Testis (tissue), 3 donors: ENCODE results near the gene CELF2. TPM values are rescaled to one million over a fixed set of nuclear protein-coding genes. Genes with fewer than 3 reads are reported as not detected.

Experiments used
- DNase-seq: peaks from one replicate; pipeline ENCODE4 v3.0.0-alpha.2; 2019
- H3K27ac ChIP-seq, 2 donors: fragments of 200-600 bp; sonication (generic); one replicate each; pipeline ENCODE4 v1.5.1; 2019
- H3K27me3 ChIP-seq: fragments of 200-600 bp; sonication (generic); one replicate; pipeline ENCODE4 v1.5.1; 2019
- H3K36me3 ChIP-seq: fragments of 200-600 bp; sonication (generic); one replicate; pipeline ENCODE4 v1.5.1; 2017; ENCODE audit warnings: low read depth; ENCODE audit errors: missing control alignments
- H3K4me1 ChIP-seq: fragments of 200-600 bp; sonication (generic); one replicate; pipeline ENCODE4 v1.5.1; 2019
- H3K4me3 ChIP-seq, 2 donors: fragments of 200-600 bp; sonication (generic); one replicate each; pipeline ENCODE4 v1.5.1; 2017 to 2019
- H3K9me3 ChIP-seq: fragments of 200-600 bp; sonication (generic); one replicate; pipeline ENCODE4 v1.5.1; 2017
- CTCF ChIP-seq, 3 experiments: fragments of 450-650 bp in 2 of 3; fragments of 200-600 bp in 1 of 3; sonication (generic) in 1 of 3; IDR thresholded peaks; one replicate each; pipeline ENCODE4 v1.5.1; 2016 to 2019; ENCODE audit warnings: antibody characterized with exemption in 3 of 3, mild to moderate bottlenecking in 2 of 3, moderate library complexity in 1 of 3
- POLR2A ChIP-seq: fragments of 450-650 bp; IDR thresholded peaks from one replicate; pipeline ENCODE4 v1.6.1; 2017; ENCODE audit warnings: antibody characterized with exemption, mild to moderate bottlenecking, moderate library complexity
- WGBS, 2 donors: methylation state at CpG; one replicate each; pipeline ENCODE4 v1.1.5; 2018; 5-methylcytosine and 5-hydroxymethylcytosine counted together
- intact Hi-C: fragments of 100-400 bp; cut with DNase I; formaldehyde crosslinking; loops from one replicate; pipeline ENCODE4 v1.15.1; 2023; ENCODE audit warnings: low total_unique reads
- polyA plus RNA-seq: library from polyadenylated mRNA; stranded (reverse); fragments of 350-450 nt; fragmentation: Illumina TruSeq; extraction: RNeasy Lipid Tissue Mini Kit (QIAGEN cat#74804); gene quantifications from one replicate; pipeline ENCODE4 v1.2.3, GENCODE V29; 2014; ENCODE audit warnings: low read depth, low replicate concordance; ENCODE audit not compliant: insufficient read depth
- total RNA-seq, 2 donors: library from RNA; depleted of rRNA; stranded (reverse); fragments of >200 nt; gene quantifications; one replicate each; pipeline ENCODE4 v1.2.3, GENCODE V29; 2016

CELF2 gene
- total and polyA plus RNA-seq, 3 donors from 2014 or later: 17.5 to 41.6 (median 27.8) TPM

GRCh38 chr10:11091517-11092102 lies 73.9 kb downstream of the CELF2 start:
- Histone ChIP-seq H3K4me1 (no peaks in the 10 kb centered on the region), H3K36me3 (no peaks in the 10 kb centered on the region), H3K27me3 (no peaks in the 10 kb centered on the region), H3K4me3 (no peak overlapping the region), H3K9me3 (no peaks in the 10 kb centered on the region), H3K27ac (no peak overlapping the region)
- intact Hi-C loops: no loop called here
- WGBS, 2 donors: 90% methylated on average over 10 of the region's 10 CpGs
- DNase-seq: no peak
- TF ChIP-seq POLR2A: no peak
- TF ChIP-seq CTCF (IDR thresholded peaks at IDR 0.05): no peak

GRCh38 chr10:11093771-11094736 lies 76.4 kb downstream of the CELF2 start:
- TF ChIP-seq POLR2A (no peak), CTCF (IDR thresholded peaks at IDR 0.05) (no peak)
- Histone ChIP-seq H3K27ac (no peak overlapping the region), H3K4me1 (peaks cover 2% of the 10 kb centered on the region), H3K36me3 (no peaks in the 10 kb centered on the region), H3K27me3 (no peaks in the 10 kb centered on the region), H3K4me3 (no peak overlapping the region), H3K9me3 (no peaks in the 10 kb centered on the region)
- no peak for DNase-seq
- intact Hi-C loops: no loop called here
- 90 to 92% methylated on average over 10 of the region's 10 CpGs for WGBS, 2 donors

GRCh38 chr10:11095374-11095801 lies 77.7 kb downstream of the CELF2 start:
- no peak for TF ChIP-seq CTCF (IDR thresholded peaks at IDR 0.05)
- TF ChIP-seq POLR2A: no peak
- no peaks in the 10 kb centered on the region for H3K9me3 ChIP-seq
- H3K4me3 ChIP-seq: no peak overlapping the region
- WGBS, 2 donors: 92 to 93% methylated on average over 11 to 12 of the region's 12 CpGs
- H3K27ac ChIP-seq: no peak overlapping the region
- H3K27me3 ChIP-seq: no peaks in the 10 kb centered on the region
- DNase-seq: no peak
- intact Hi-C loops: no loop called here
- peaks cover 2% of the 10 kb centered on the region for H3K4me1 ChIP-seq
- no peaks in the 10 kb centered on the region for H3K36me3 ChIP-seq

- Histone ChIP-seq H3K27ac (no peak overlapping the region), H3K27me3 (no peaks in the 10 kb centered on the region), H3K9me3 (no peaks in the 10 kb centered on the region), H3K4me1 (peaks cover 2% of the 10 kb centered on the region), H3K4me3 (no peak overlapping the region), H3K36me3 (no peaks in the 10 kb centered on the region)
- WGBS, 2 donors: 89% methylated on average over 3 of the region's 3 CpGs
- intact Hi-C loops: no loop called here
- DNase-seq: no peak
- TF ChIP-seq CTCF (IDR thresholded peaks at IDR 0.05) (no peak), POLR2A (no peak)
Observed at GRCh38 chr10:11096422-11096821, 78.8 kb downstream of the CELF2 start.
